Prostate gland (tissue), 2 donors: ENCODE data around the gene TRIL. TPM values are rescaled to one million over a fixed set of nuclear protein-coding genes. Genes with fewer than 3 reads are reported as not detected.

Experiments used
- DNase-seq: peaks from one replicate; pipeline ENCODE4 v3.0.0-alpha.2; 2019; ENCODE audit warnings: low spot score
- H3K27ac ChIP-seq, 2 donors: fragments of 200-600 bp; sonication (generic); 2 replicates each; pipeline ENCODE4 v1.5.1; 2017 to 2019
- H3K27me3 ChIP-seq: fragments of 200-600 bp; sonication (generic); replicated peaks from 2 replicates; pipeline ENCODE4 v1.5.1; 2019; ENCODE audit not compliant: insufficient read depth
- H3K36me3 ChIP-seq, 2 donors: fragments of 200-600 bp; sonication (generic); 1 replicate in 1 of 2; 2 replicates in 1 of 2; pipeline versions ENCODE4 v1.5.1 to v1.8.1; 2017 to 2019
- H3K4me1 ChIP-seq: fragments of 200-600 bp; sonication (generic); replicated peaks from 2 replicates; pipeline ENCODE4 v1.5.1; 2019
- H3K4me3 ChIP-seq, 2 donors: fragments of 200-600 bp; sonication (generic); 2 replicates each; pipeline ENCODE4 v1.5.1; 2017 to 2019
- H3K9me3 ChIP-seq: fragments of 200-600 bp; sonication (generic); 2 replicates; pipeline ENCODE4 v1.5.1; 2017
- CTCF ChIP-seq, 4 experiments: fragments of 200-600 bp in 2 of 4; fragments of 450-650 bp in 2 of 4; sonication (generic) in 2 of 4; IDR thresholded peaks; 1 replicate in 3 of 4; 2 replicates in 1 of 4; pipeline ENCODE4 v1.5.1; 2016 to 2019; ENCODE audit warnings: antibody characterized with exemption in 4 of 4, mild to moderate bottlenecking in 2 of 4, moderate library complexity in 2 of 4
- POLR2A ChIP-seq: fragments of 450-650 bp; IDR thresholded peaks from one replicate; pipeline ENCODE4 v1.6.1; 2016; ENCODE audit warnings: antibody characterized with exemption, mild to moderate bottlenecking
- POLR2AphosphoS5 ChIP-seq: sonication (generic); formaldehyde crosslinking; IDR thresholded peaks from one replicate; pipeline ENCODE4 v1.6.1; 2017; ENCODE audit warnings: antibody characterized with exemption
- WGBS: methylation state at CpG from one replicate; pipeline ENCODE4 v1.1.5; 2018; 5-methylcytosine and 5-hydroxymethylcytosine counted together
- intact Hi-C: fragments of 100-400 bp; cut with DNase I; formaldehyde crosslinking; loops from one replicate; pipeline ENCODE4 v1.14.2; 2022
- total RNA-seq, 2 donors: library from RNA; depleted of rRNA; stranded (reverse); fragments of >200 nt; gene quantifications; one replicate each; pipeline ENCODE4 v1.1.0, GENCODE V29; 2016

Gene TRIL
- total RNA-seq, 2 donors from 2014 or later, result 3.3 to 3.5 TPM

- WGBS, result 85% methylated on average over 6 of the region's 6 CpGs
- TF ChIP-seq CTCF (IDR thresholded peaks at IDR 0.05), result no peak
- no peak for TF ChIP-seq POLR2A
- no peak for TF ChIP-seq POLR2AphosphoS5
- intact Hi-C loops, result no loop called here
- Histone ChIP-seq H3K4me1 (no peaks in the 10 kb centered on the region), H3K9me3 (no peaks in the 10 kb centered on the region), H3K4me3 (no peak overlapping the region), H3K27ac (no peak overlapping the region), H3K27me3 (no peaks in the 10 kb centered on the region), H3K36me3 (no peaks in the 10 kb centered on the region)
- no peak for DNase-seq
Observed at GRCh38 chr7:28996836-28997235, 38.7 kb upstream of the TRIL start.

GRCh38 chr7:28993371-28993770 is 35.2 kb upstream of the TRIL start:
- Histone ChIP-seq H3K27ac (no peak overlapping the region), H3K27me3 (no peaks in the 10 kb centered on the region), H3K9me3 (no peaks in the 10 kb centered on the region), H3K4me3 (no peak overlapping the region), H3K4me1 (no peaks in the 10 kb centered on the region), H3K36me3 (no peaks in the 10 kb centered on the region)
- WGBS, result 94% methylated on average over 4 of the region's 4 CpGs
- TF ChIP-seq POLR2AphosphoS5, result no peak
- no peak for TF ChIP-seq CTCF (IDR thresholded peaks at IDR 0.05)
- no peak for TF ChIP-seq POLR2A
- no peak for DNase-seq
- intact Hi-C loops, result no loop called here

GRCh38 chr7:28992798-28993197 is 34.7 kb upstream of the TRIL start:
- H3K27me3 ChIP-seq, result no peaks in the 10 kb centered on the region
- no peaks in the 10 kb centered on the region for H3K9me3 ChIP-seq
- TF ChIP-seq CTCF (IDR thresholded peaks at IDR 0.05) (no peak), POLR2AphosphoS5 (no peak), POLR2A (no peak)
- no peak overlapping the region for H3K4me3 ChIP-seq
- DNase-seq, result no peak
- 61% methylated on average over 1 of the region's 1 CpG for WGBS
- intact Hi-C loops, result no loop called here
- H3K27ac ChIP-seq, result no peak overlapping the region
- H3K4me1 ChIP-seq, result no peaks in the 10 kb centered on the region
- H3K36me3 ChIP-seq, result no peaks in the 10 kb centered on the region

- Histone ChIP-seq H3K4me3 (no peak overlapping the region), H3K36me3 (no peaks in the 10 kb centered on the region), H3K27ac (no peak overlapping the region), H3K9me3 (no peaks in the 10 kb centered on the region), H3K4me1 (no peaks in the 10 kb centered on the region), H3K27me3 (no peaks in the 10 kb centered on the region)
- WGBS, result 81% methylated on average over 11 of the region's 11 CpGs
- DNase-seq, result no peak
- intact Hi-C loops, result no loop called here
- no peak for TF ChIP-seq POLR2AphosphoS5
- no peak for TF ChIP-seq CTCF (IDR thresholded peaks at IDR 0.05)
- no peak for TF ChIP-seq POLR2A
Observed at GRCh38 chr7:28990200-28990960, 32.2 kb upstream of the TRIL start.
